Smooth muscle cell (in vitro differentiated cells): ENCODE data around the gene PRF1. TPM values are rescaled to one million over a fixed set of nuclear protein-coding genes. Genes with fewer than 3 reads are reported as not detected.

ENCODE experiments used
- DNase-seq: peaks from one replicate; lab custom pipeline; 2025; ENCODE audit not compliant: unreplicated experiment; lab: John Stamatoyannopoulos, UW
- H2AFZ ChIP-seq: fragments of 200-600 bp; sonication (generic); 2 replicates; pipeline ENCODE4 v1.6.0; 2016; ENCODE audit warnings: antibody characterized with exemption, low read depth, mild to moderate bottlenecking
- H3F3A ChIP-seq: fragments of 200-600 bp; sonication (generic); 2 replicates; pipeline ENCODE4 v1.6.0; 2017; ENCODE audit warnings: antibody characterized with exemption, low read depth
- H3K27ac ChIP-seq: fragments of 200-600 bp; sonication (generic); 2 replicates; pipeline ENCODE4 v1.5.1; 2016; ENCODE audit warnings: low read depth, mild to moderate bottlenecking
- H3K27me3 ChIP-seq: fragments of 200-600 bp; sonication (generic); 2 replicates; pipeline ENCODE4 v1.6.1; 2016; ENCODE audit warnings: low read depth, mild to moderate bottlenecking
- H3K36me3 ChIP-seq: fragments of 200-600 bp; sonication (generic); 2 replicates; pipeline ENCODE4 v1.5.1; 2016; ENCODE audit warnings: low read depth
- H3K4me1 ChIP-seq: fragments of 200-600 bp; sonication (generic); 2 replicates; pipeline ENCODE4 v1.5.1; 2016; ENCODE audit warnings: low read depth
- H3K4me2 ChIP-seq: fragments of 200-600 bp; sonication (generic); 2 replicates; pipeline ENCODE4 v1.6.0; 2016; ENCODE audit warnings: mild to moderate bottlenecking
- H3K4me3 ChIP-seq: fragments of 200-600 bp; sonication (generic); 2 replicates; pipeline ENCODE4 v1.5.1; 2016; ENCODE audit warnings: mild to moderate bottlenecking
- H3K79me2 ChIP-seq: fragments of 200-600 bp; sonication (generic); 2 replicates; pipeline ENCODE4 v1.6.0; 2016; ENCODE audit warnings: low read depth, mild to moderate bottlenecking
- H3K9ac ChIP-seq: fragments of 200-600 bp; sonication (generic); 2 replicates; pipeline ENCODE4 v1.6.0; 2016; ENCODE audit warnings: low read depth
- H3K9me3 ChIP-seq: fragments of 200-600 bp; sonication (generic); replicated peaks from 2 replicates; pipeline ENCODE4 v1.5.1; 2016; ENCODE audit warnings: low read depth
- H4K20me1 ChIP-seq: fragments of 200-600 bp; sonication (generic); 2 replicates; pipeline ENCODE4 v1.6.0; 2016; ENCODE audit warnings: low read depth
- CTCF ChIP-seq: fragments of 200-600 bp; sonication (generic); IDR thresholded peaks from 2 replicates; pipeline ENCODE4 v1.5.1; 2017; ENCODE audit warnings: borderline replicate concordance, mild to moderate bottlenecking, antibody characterized with exemption; ENCODE audit not compliant: insufficient read depth, poor library complexity, severe bottlenecking
- WGBS: methylation state at CpG from one replicate; pipeline ENCODE4 v1.1.7; 2016; ENCODE audit warnings: low lambda C conversion rate; 5-methylcytosine and 5-hydroxymethylcytosine counted together
- polyA plus RNA-seq: library from polyadenylated mRNA; unstranded; fragments of >200 nt; fragmentation: Nextera tagmentation; extraction: Ambion mirVana; gene quantifications from 2 replicates; pipeline ENCODE4 v1.2.1, GENCODE V29; 2016
- total RNA-seq: library from RNA; depleted of rRNA; stranded (reverse); fragments of >200 nt; gene quantifications from 2 replicates; pipeline ENCODE4 v1.2.3, GENCODE V29; 2014

PRF1 gene
- total and polyA plus RNA-seq, 2 experiments from 2014 or later = not detected

- no peak for TF ChIP-seq CTCF
- Histone ChIP-seq H3F3A (peaks cover 13% of the 10 kb centered on the region), H3K4me1 (peaks cover 3% of the 10 kb centered on the region), H4K20me1 (no peaks in the 10 kb centered on the region), H3K79me2 (no peaks in the 10 kb centered on the region), H3K4me3 (no peak overlapping the region), H3K27ac (no peak overlapping the region), H3K9me3 (no peaks in the 10 kb centered on the region), H3K36me3 (no peaks in the 10 kb centered on the region), H3K9ac (no peak overlapping the region), H2AFZ (no peak overlapping the region), H3K4me2 (peak overlapping the region; percentile 24), H3K27me3 (no peaks in the 10 kb centered on the region)
- 88% methylated on average over 6 of the region's 6 CpGs for WGBS
- no peak for DNase-seq
Measured at GRCh38 chr10:70561558-70561957, 41.0 kb downstream of the PRF1 start.

GRCh38 chr10:70561070-70561469, 41.5 kb downstream of the PRF1 start:
- 32% methylated on average over 10 of the region's 10 CpGs for WGBS
- H2AFZ ChIP-seq = no peak overlapping the region
- no peak for TF ChIP-seq CTCF

GRCh38 chr10:70560511-70560941, 42.0 kb downstream of the PRF1 start:
- TF ChIP-seq CTCF = no peak
- H3K27ac ChIP-seq = no peak overlapping the region
- no peaks in the 10 kb centered on the region for H3K36me3 ChIP-seq
- H2AFZ ChIP-seq = no peak overlapping the region
- H3K9ac ChIP-seq = no peak overlapping the region
- 88% methylated on average over 14 of the region's 14 CpGs for WGBS
- peaks cover 3% of the 10 kb centered on the region for H3K4me1 ChIP-seq
- no peaks in the 10 kb centered on the region for H4K20me1 ChIP-seq
- no peaks in the 10 kb centered on the region for H3K27me3 ChIP-seq
- H3K79me2 ChIP-seq = no peaks in the 10 kb centered on the region
- H3F3A ChIP-seq = peaks cover 13% of the 10 kb centered on the region
- H3K9me3 ChIP-seq = no peaks in the 10 kb centered on the region
- no peak overlapping the region for H3K4me2 ChIP-seq
- DNase-seq = no peak
- no peak overlapping the region for H3K4me3 ChIP-seq

More at GRCh38 chr10:70561070-70561469, 41.5 kb downstream of the PRF1 start:
- no peaks in the 10 kb centered on the region for H3K27me3 ChIP-seq
- peaks cover 13% of the 10 kb centered on the region for H3F3A ChIP-seq
- no peaks in the 10 kb centered on the region for H4K20me1 ChIP-seq
- no peak overlapping the region for H3K27ac ChIP-seq
- H3K4me3 ChIP-seq = no peak overlapping the region
- H3K36me3 ChIP-seq = no peaks in the 10 kb centered on the region
- H3K4me1 ChIP-seq = peaks cover 3% of the 10 kb centered on the region
- H3K9me3 ChIP-seq = no peaks in the 10 kb centered on the region
- no peaks in the 10 kb centered on the region for H3K79me2 ChIP-seq
- no peak overlapping the region for H3K9ac ChIP-seq
- H3K4me2 ChIP-seq = peak overlapping the region; percentile 24
- peak; percentile 22 for DNase-seq

GRCh38 chr10:70559861-70560260, 42.7 kb downstream of the PRF1 start:
- H3K4me2 ChIP-seq = peak overlapping the region; percentile 82
- 74% methylated on average over 5 of the region's 5 CpGs for WGBS
- peaks cover 13% of the 10 kb centered on the region for H3F3A ChIP-seq

More at GRCh38 chr10:70559861-70560260, 42.7 kb downstream of the PRF1 start:
- no peaks in the 10 kb centered on the region for H3K9me3 ChIP-seq
- TF ChIP-seq CTCF = no peak
- H2AFZ ChIP-seq = no peak overlapping the region
- no peaks in the 10 kb centered on the region for H3K36me3 ChIP-seq
- H4K20me1 ChIP-seq = no peaks in the 10 kb centered on the region
- DNase-seq = no peak
- no peak overlapping the region for H3K9ac ChIP-seq
- no peaks in the 10 kb centered on the region for H3K27me3 ChIP-seq
- peak overlapping the region; percentile 83 for H3K27ac ChIP-seq
- no peak overlapping the region for H3K4me3 ChIP-seq
- H3K4me1 ChIP-seq = peaks cover 3% of the 10 kb centered on the region
- H3K79me2 ChIP-seq = no peaks in the 10 kb centered on the region
